Adrenal gland (tissue), 5 donors: Measurements from ENCODE around the gene OVAAL.

Experiments used
- POLR2A ChIP-seq, 2 donors: fragments of 450-650 bp; IDR thresholded peaks; one replicate each; pipeline ENCODE4 v1.6.1; 2017; ENCODE audit warnings: antibody characterized with exemption in 2 of 2, mild to moderate bottlenecking in 2 of 2, moderate library complexity in 1 of 2
- TF ChIP-seq, protein P1 (sequence below), 6 experiments: fragments of 450-650 bp in 4 of 6; fragments of 200-600 bp in 2 of 6; sonication (generic) in 1 of 6; IDR thresholded peaks; 1 replicate in 5 of 6; 2 replicates in 1 of 6; pipeline versions ENCODE4 v1.5.1 to v1.8.0; 2016 to 2021; ENCODE audit warnings: antibody characterized with exemption in 6 of 6, mild to moderate bottlenecking in 2 of 6, moderate library complexity in 1 of 6
- donor health status: DM: no; HTN: no; CAD: no.

DNA sequence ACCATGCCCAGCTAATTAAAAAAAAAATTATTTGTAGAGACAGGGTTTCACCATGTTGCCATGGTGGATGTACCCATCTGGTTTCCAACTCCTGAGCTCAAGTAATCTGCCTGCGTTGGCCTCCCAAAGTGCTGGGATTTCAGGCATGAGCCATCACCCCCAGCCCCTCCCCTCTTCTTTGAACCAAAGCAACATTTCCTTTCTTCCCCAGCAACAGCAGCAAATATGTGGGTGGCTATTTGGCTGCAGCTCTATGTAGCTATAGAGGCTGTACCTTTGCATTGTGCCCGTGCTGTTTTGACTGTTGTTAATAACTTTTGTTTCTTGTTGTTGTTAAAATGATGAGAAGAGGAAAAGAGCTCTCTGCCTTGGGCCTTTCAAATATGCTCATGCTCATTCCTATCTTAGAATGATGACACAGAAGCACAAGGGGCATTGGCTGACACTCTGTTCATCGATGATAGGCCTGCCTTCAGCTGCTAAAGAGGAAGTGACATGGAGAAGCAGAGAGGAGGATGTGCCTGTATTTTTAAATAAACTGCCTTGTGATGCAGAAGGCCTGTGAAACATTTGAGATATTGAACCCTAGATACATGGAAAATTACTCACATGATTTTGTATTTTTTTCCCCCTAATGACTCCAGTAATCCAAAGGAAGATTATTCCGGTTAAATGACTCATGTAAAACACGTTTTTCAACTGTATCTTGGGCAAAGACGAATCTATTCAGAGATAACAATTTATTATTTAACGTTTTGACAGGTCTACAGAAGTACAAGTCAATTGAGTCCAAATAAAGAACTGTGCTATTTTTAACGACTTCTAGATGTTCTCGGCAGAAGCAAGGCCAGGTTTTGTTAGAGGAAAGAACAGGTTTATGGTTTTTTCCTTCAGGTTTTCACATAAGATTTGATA is 52.5 kb downstream of the OVAAL start:
- TF ChIP-seq, protein P1, sequence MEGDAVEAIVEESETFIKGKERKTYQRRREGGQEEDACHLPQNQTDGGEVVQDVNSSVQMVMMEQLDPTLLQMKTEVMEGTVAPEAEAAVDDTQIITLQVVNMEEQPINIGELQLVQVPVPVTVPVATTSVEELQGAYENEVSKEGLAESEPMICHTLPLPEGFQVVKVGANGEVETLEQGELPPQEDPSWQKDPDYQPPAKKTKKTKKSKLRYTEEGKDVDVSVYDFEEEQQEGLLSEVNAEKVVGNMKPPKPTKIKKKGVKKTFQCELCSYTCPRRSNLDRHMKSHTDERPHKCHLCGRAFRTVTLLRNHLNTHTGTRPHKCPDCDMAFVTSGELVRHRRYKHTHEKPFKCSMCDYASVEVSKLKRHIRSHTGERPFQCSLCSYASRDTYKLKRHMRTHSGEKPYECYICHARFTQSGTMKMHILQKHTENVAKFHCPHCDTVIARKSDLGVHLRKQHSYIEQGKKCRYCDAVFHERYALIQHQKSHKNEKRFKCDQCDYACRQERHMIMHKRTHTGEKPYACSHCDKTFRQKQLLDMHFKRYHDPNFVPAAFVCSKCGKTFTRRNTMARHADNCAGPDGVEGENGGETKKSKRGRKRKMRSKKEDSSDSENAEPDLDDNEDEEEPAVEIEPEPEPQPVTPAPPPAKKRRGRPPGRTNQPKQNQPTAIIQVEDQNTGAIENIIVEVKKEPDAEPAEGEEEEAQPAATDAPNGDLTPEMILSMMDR (IDR thresholded peaks at IDR 0.05), result no peak
- peak in 1 of 2 donors; percentile 22 for TF ChIP-seq POLR2A (IDR thresholded peaks at IDR 0.05)
